Tibial artery (tissue), 4 donors: ENCODE measurements around the gene PICALM.
"Not testable (repeated sequence)": the region's sequence is repeated elsewhere in the genome, so short reads cannot be mapped to it uniquely, and the experiment has no call there.

Experiments
- DNase-seq, 2 donors: peaks; one replicate each; pipeline ENCODE4 v3.0.0-alpha.2; 2019
- H3K27ac ChIP-seq, 2 donors: fragments of 200-600 bp; sonication (generic) in 1 of 2; 1 replicate in 1 of 2; 2 replicates in 1 of 2; pipeline ENCODE4 v1.5.1; 2018 to 2019; ENCODE audit warnings: mild to moderate bottlenecking in 1 of 2
- H3K27me3 ChIP-seq, 2 donors: fragments of 200-600 bp; sonication (generic) in 1 of 2; one replicate each; pipeline versions ENCODE4 v1.5.1 to v1.6.0; 2016 to 2019
- H3K36me3 ChIP-seq, 3 donors: fragments of 200-600 bp; sonication (generic) in 2 of 3; one replicate each; pipeline ENCODE4 v1.5.1; 2016 to 2019; ENCODE audit warnings: mild to moderate bottlenecking in 2 of 3
- H3K4me1 ChIP-seq, 4 donors: fragments of 200-600 bp; sonication (generic) in 2 of 4; 1 replicate in 3 of 4; 2 replicates in 1 of 4; pipeline ENCODE4 v1.5.1; 2016 to 2019
- H3K4me3 ChIP-seq, 2 donors: fragments of 200-600 bp; sonication (generic) in 1 of 2; 1 replicate in 1 of 2; 2 replicates in 1 of 2; pipeline ENCODE4 v1.5.1; 2018 to 2019; ENCODE audit warnings: mild to moderate bottlenecking in 2 of 2
- H3K9me3 ChIP-seq, 3 donors: fragments of 200-600 bp; sonication (generic) in 1 of 3; one replicate each; pipeline ENCODE4 v1.5.1; 2016 to 2019
- intact Hi-C: fragments of 100-400 bp; cut with DNase I; formaldehyde crosslinking; loops from one replicate; pipeline ENCODE4 v1.15.0; 2023; ENCODE audit warnings: low total_unique reads
- TF ChIP-seq, protein P1 (sequence below), 2 experiments: fragments of 200-600 bp in 1 of 2; fragments of 450-650 bp in 1 of 2; IDR thresholded peaks; one replicate each; pipeline ENCODE4 v1.5.1; 2017 to 2019; ENCODE audit warnings: antibody characterized with exemption in 2 of 2, mild to moderate bottlenecking in 1 of 2, moderate library complexity in 1 of 2

The PICALM gene

DNA sequence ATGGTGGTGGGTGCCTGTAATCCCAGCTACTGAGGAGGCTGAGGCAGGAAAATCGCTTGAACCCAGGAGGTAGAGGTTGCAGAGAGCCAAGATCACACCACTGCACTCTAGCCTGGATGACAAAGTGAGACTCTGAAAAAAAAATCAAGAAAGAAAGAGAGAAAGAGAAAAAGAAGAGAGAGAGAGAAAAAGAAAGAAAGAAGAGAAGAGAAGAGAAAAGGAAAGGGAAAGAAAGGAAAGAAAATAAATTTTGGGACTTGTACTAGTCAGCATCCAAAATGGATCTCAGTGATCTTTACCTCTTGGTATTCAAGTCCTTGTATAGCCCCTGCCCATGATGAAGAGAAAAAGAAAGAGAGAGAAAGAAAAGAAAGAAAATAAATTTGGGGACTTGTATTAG, 22.2 kb upstream of the PICALM start:
- DNase-seq: no peak
- no peaks in the 10 kb centered on the region for H3K27me3 ChIP-seq
- no peak overlapping the region for H3K4me3 ChIP-seq
- intact Hi-C loops: no loop called here
- TF ChIP-seq, protein P1, sequence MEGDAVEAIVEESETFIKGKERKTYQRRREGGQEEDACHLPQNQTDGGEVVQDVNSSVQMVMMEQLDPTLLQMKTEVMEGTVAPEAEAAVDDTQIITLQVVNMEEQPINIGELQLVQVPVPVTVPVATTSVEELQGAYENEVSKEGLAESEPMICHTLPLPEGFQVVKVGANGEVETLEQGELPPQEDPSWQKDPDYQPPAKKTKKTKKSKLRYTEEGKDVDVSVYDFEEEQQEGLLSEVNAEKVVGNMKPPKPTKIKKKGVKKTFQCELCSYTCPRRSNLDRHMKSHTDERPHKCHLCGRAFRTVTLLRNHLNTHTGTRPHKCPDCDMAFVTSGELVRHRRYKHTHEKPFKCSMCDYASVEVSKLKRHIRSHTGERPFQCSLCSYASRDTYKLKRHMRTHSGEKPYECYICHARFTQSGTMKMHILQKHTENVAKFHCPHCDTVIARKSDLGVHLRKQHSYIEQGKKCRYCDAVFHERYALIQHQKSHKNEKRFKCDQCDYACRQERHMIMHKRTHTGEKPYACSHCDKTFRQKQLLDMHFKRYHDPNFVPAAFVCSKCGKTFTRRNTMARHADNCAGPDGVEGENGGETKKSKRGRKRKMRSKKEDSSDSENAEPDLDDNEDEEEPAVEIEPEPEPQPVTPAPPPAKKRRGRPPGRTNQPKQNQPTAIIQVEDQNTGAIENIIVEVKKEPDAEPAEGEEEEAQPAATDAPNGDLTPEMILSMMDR (IDR thresholded peaks at IDR 0.05): no peak
- no peaks in the 10 kb centered on the region for H3K9me3 ChIP-seq
- peak overlapping the region in 1 of 2 donors; percentile 39 for H3K27ac ChIP-seq
- peaks cover 0 to 38% (median 16%) of the 10 kb centered on the region in 4 donors for H3K4me1 ChIP-seq
- no peaks in the 10 kb centered on the region for H3K36me3 ChIP-seq

DNA sequence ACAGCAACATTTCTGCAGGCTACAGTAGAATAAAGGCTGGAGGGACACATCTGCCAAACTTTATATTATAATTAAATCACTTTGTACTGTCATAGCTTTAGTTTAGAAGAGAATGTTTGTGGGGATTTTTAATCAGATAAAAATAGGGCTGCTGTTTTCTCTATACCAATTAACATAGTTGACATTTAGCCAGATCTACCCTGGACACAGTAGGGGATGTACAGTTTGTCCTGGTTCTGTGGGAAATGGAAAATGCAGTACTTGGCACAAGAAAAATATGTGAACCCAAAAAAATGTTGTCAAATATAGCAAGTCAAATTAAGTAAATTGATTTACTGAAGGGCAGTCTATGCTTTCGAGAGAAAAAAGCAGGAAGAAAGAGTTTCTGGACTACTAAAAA, 20.8 kb upstream of the PICALM start:
- no peak overlapping the region for H3K4me3 ChIP-seq
- H3K36me3 ChIP-seq: no peaks in the 10 kb centered on the region
- no peaks in the 10 kb centered on the region for H3K27me3 ChIP-seq
- H3K27ac ChIP-seq: peak overlapping the region in 1 of 2 donors; percentile 33
- no peaks in the 10 kb centered on the region for H3K9me3 ChIP-seq
- TF ChIP-seq, protein P1 (IDR thresholded peaks at IDR 0.05): no peak
- intact Hi-C loops: no loop called here
- no peak for DNase-seq
- H3K4me1 ChIP-seq: peaks cover 0 to 38% (median 16%) of the 10 kb centered on the region in 4 donors

GRCh38 chr11:86087688-86088087, 18.8 kb upstream of the PICALM start:
- not testable (repeated sequence) for H3K4me3 ChIP-seq

GRCh38 chr11:86087256-86087655, 18.4 kb upstream of the PICALM start:
- DNase-seq: no peak

More at GRCh38 chr11:86087688-86088087, 18.8 kb upstream of the PICALM start:
- DNase-seq, H3K36me3 ChIP-seq, H3K27me3 ChIP-seq, H3K27ac ChIP-seq, H3K9me3 ChIP-seq, intact Hi-C loops: not testable (repeated sequence)
- peaks cover 0 to 38% (median 16%) of the 10 kb centered on the region in 4 donors for H3K4me1 ChIP-seq

GRCh38 chr11:86081455-86081854, 12.6 kb upstream of the PICALM start:
- no peaks in the 10 kb centered on the region for H3K27me3 ChIP-seq
- no peak overlapping the region for H3K4me3 ChIP-seq
- H3K36me3 ChIP-seq: no peaks in the 10 kb centered on the region
- H3K9me3 ChIP-seq: no peaks in the 10 kb centered on the region
- TF ChIP-seq, protein P1 (IDR thresholded peaks at IDR 0.05): no peak
- intact Hi-C loops: no loop called here
- H3K27ac ChIP-seq: no peak overlapping the region
- no peaks in the 10 kb centered on the region for H3K4me1 ChIP-seq
- DNase-seq: no peak

More at GRCh38 chr11:86087256-86087655, 18.4 kb upstream of the PICALM start:
- Histone ChIP-seq H3K4me3 (no peak overlapping the region), H3K9me3 (no peaks in the 10 kb centered on the region), H3K27ac (no peak overlapping the region), H3K4me1 (peaks cover 0 to 38% (median 16%) of the 10 kb centered on the region in 4 donors), H3K36me3 (no peaks in the 10 kb centered on the region), H3K27me3 (no peaks in the 10 kb centered on the region)
- intact Hi-C loops: no loop called here
- TF ChIP-seq, protein P1 (IDR thresholded peaks at IDR 0.05): no peak

DNA sequence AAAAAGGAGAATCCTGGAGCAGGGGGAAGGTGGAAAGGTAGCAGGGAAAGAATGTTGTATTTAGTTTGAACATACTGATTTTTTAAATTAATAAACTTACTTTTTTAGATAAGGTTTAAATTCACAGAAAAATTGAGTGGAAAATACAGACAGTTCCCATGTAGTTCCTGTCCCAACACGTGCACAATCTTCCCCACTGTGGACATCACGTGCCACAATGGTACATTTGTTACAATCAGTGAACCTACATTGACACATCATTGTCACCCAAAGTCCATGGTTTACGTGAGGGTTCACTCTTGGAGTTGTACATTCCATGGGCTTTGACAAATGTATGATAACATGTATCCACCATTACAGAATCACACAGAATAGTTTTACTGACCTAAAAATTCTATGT, 10.5 kb upstream of the PICALM start:
- H3K27me3 ChIP-seq: no peaks in the 10 kb centered on the region
- no peak overlapping the region for H3K27ac ChIP-seq
- TF ChIP-seq, protein P1 (IDR thresholded peaks at IDR 0.05): no peak
- no peaks in the 10 kb centered on the region for H3K9me3 ChIP-seq
- intact Hi-C loops: no loop called here
- no peaks in the 10 kb centered on the region for H3K4me1 ChIP-seq
- H3K4me3 ChIP-seq: no peak overlapping the region
- H3K36me3 ChIP-seq: no peaks in the 10 kb centered on the region
- DNase-seq: no peak
